Measurements from ENCODE around the gene XAGE3. TPM values are rescaled to one million over a fixed set of nuclear protein-coding genes. Genes with fewer than 3 reads are reported as not detected.
"Not testable (repeated sequence)": the region's sequence is repeated elsewhere in the genome, so short reads cannot be mapped to it uniquely, and the experiment has no call there.

XAGE3 gene
- total RNA-seq = not detected in 3 replicates

- no peak within 1 kb of the TSS for H3K27ac Mint-ChIP-seq
- DNase-seq (ENCODE audit: low spot score in 2 of 2, unreplicated experiment in 2 of 2) = no peak
- peaks cover 25% of the 10 kb centered on the region for H3K27me3 Mint-ChIP-seq (ENCODE audit: low read depth)
- peaks cover 5% of the 10 kb centered on the region for H3K9me3 Mint-ChIP-seq
- no peaks in the 10 kb centered on the region for H3K36me3 Mint-ChIP-seq
- no peak within 1 kb of the TSS for H3K4me3 Mint-ChIP-seq
- no peaks in the 10 kb centered on the region for H3K4me1 Mint-ChIP-seq
- no peak for TF ChIP-seq CTCF (IDR thresholded peaks at IDR 0.05; ENCODE audit: unreplicated experiment)
These were observed at the start of gene XAGE3 for GRCh38 chrX:52867610-52868348. TSS of gene XAGE3 (minus strand) at chrX:52868083. CDS start at chrX:52867133, 950 bp downstream.

GRCh38 chrX:52914704-52915103, 46.8 kb upstream of the XAGE3 start:
- DNase-seq (ENCODE audit: low spot score in 2 of 2, unreplicated experiment in 2 of 2); H3K4me1 Mint-ChIP-seq; H3K27me3 Mint-ChIP-seq (ENCODE audit: low read depth); H3K4me3 Mint-ChIP-seq; H3K27ac Mint-ChIP-seq; H3K9me3 Mint-ChIP-seq; H3K36me3 Mint-ChIP-seq: not testable (repeated sequence)

GRCh38 chrX:52913681-52914080, 45.8 kb upstream of the XAGE3 start:
- not testable (repeated sequence) for H3K36me3 Mint-ChIP-seq; H3K4me3 Mint-ChIP-seq; DNase-seq (ENCODE audit: low spot score in 2 of 2, unreplicated experiment in 2 of 2)

GRCh38 chrX:52909313-52909969, 41.6 kb upstream of the XAGE3 start:
- DNase-seq (ENCODE audit: low spot score in 2 of 2, unreplicated experiment in 2 of 2); H3K36me3 Mint-ChIP-seq; H3K9me3 Mint-ChIP-seq; H3K4me1 Mint-ChIP-seq; H3K27me3 Mint-ChIP-seq (ENCODE audit: low read depth); H3K4me3 Mint-ChIP-seq; H3K27ac Mint-ChIP-seq: not testable (repeated sequence)

More at GRCh38 chrX:52913681-52914080, 45.8 kb upstream of the XAGE3 start:
- H3K27ac Mint-ChIP-seq; H3K27me3 Mint-ChIP-seq (ENCODE audit: low read depth); H3K4me1 Mint-ChIP-seq; H3K9me3 Mint-ChIP-seq: not testable (repeated sequence)

GRCh38 chrX:52907900-52908299, 40.0 kb upstream of the XAGE3 start:
- H3K4me1 Mint-ChIP-seq; H3K27ac Mint-ChIP-seq; H3K9me3 Mint-ChIP-seq; H3K4me3 Mint-ChIP-seq; H3K36me3 Mint-ChIP-seq; H3K27me3 Mint-ChIP-seq (ENCODE audit: low read depth); DNase-seq (ENCODE audit: low spot score in 2 of 2, unreplicated experiment in 2 of 2): not testable (repeated sequence)

- H3K36me3 Mint-ChIP-seq; H3K27me3 Mint-ChIP-seq (ENCODE audit: low read depth); H3K9me3 Mint-ChIP-seq; H3K4me3 Mint-ChIP-seq; H3K4me1 Mint-ChIP-seq; DNase-seq (ENCODE audit: low spot score in 2 of 2, unreplicated experiment in 2 of 2); H3K27ac Mint-ChIP-seq: not testable (repeated sequence)
These were observed 39.3 kb upstream of the XAGE3 start for GRCh38 chrX:52907137-52907536.

GRCh38 chrX:52906072-52906471, 38.2 kb upstream of the XAGE3 start:
- H3K4me1 Mint-ChIP-seq; H3K4me3 Mint-ChIP-seq; H3K9me3 Mint-ChIP-seq; H3K27me3 Mint-ChIP-seq (ENCODE audit: low read depth); H3K36me3 Mint-ChIP-seq; DNase-seq (ENCODE audit: low spot score in 2 of 2, unreplicated experiment in 2 of 2); H3K27ac Mint-ChIP-seq: not testable (repeated sequence)

GRCh38 chrX:52905531-52905930, 37.6 kb upstream of the XAGE3 start:
- H3K4me1 Mint-ChIP-seq; H3K27ac Mint-ChIP-seq; H3K27me3 Mint-ChIP-seq (ENCODE audit: low read depth); DNase-seq (ENCODE audit: low spot score in 2 of 2, unreplicated experiment in 2 of 2); H3K9me3 Mint-ChIP-seq; H3K36me3 Mint-ChIP-seq; H3K4me3 Mint-ChIP-seq: not testable (repeated sequence)

GRCh38 chrX:52896855-52897709, 29.2 kb upstream of the XAGE3 start, which contains the start of gene FAM156B:
TSS of gene FAM156B (plus strand) at chrX:52897330. CDS start at chrX:52907226, 9,896 bp downstream.
- not testable (repeated sequence) for H3K27ac Mint-ChIP-seq; H3K4me1 Mint-ChIP-seq; DNase-seq (ENCODE audit: low spot score in 2 of 2, unreplicated experiment in 2 of 2); H3K9me3 Mint-ChIP-seq; H3K27me3 Mint-ChIP-seq (ENCODE audit: low read depth); H3K4me3 Mint-ChIP-seq; H3K36me3 Mint-ChIP-seq

GRCh38 chrX:52896438-52896837, 28.6 kb upstream of the XAGE3 start:
- H3K4me3 Mint-ChIP-seq; H3K27ac Mint-ChIP-seq; H3K4me1 Mint-ChIP-seq; H3K9me3 Mint-ChIP-seq; H3K36me3 Mint-ChIP-seq; DNase-seq (ENCODE audit: low spot score in 2 of 2, unreplicated experiment in 2 of 2); H3K27me3 Mint-ChIP-seq (ENCODE audit: low read depth): not testable (repeated sequence)

- H3K4me3 Mint-ChIP-seq; H3K36me3 Mint-ChIP-seq; H3K27ac Mint-ChIP-seq; H3K4me1 Mint-ChIP-seq; H3K9me3 Mint-ChIP-seq; DNase-seq (ENCODE audit: low spot score in 2 of 2, unreplicated experiment in 2 of 2); H3K27me3 Mint-ChIP-seq (ENCODE audit: low read depth): not testable (repeated sequence)
These were observed 20.2 kb upstream of the XAGE3 start for GRCh38 chrX:52888090-52888489.

GRCh38 chrX:52887459-52887858, 19.6 kb upstream of the XAGE3 start:
- H3K4me3 Mint-ChIP-seq; H3K27me3 Mint-ChIP-seq (ENCODE audit: low read depth); H3K27ac Mint-ChIP-seq; DNase-seq (ENCODE audit: low spot score in 2 of 2, unreplicated experiment in 2 of 2); H3K36me3 Mint-ChIP-seq; H3K4me1 Mint-ChIP-seq; H3K9me3 Mint-ChIP-seq: not testable (repeated sequence)

GRCh38 chrX:52876386-52876785, 8.5 kb upstream of the XAGE3 start:
- H3K4me3 Mint-ChIP-seq; H3K36me3 Mint-ChIP-seq; DNase-seq (ENCODE audit: low spot score in 2 of 2, unreplicated experiment in 2 of 2); H3K4me1 Mint-ChIP-seq; H3K27ac Mint-ChIP-seq: not testable (repeated sequence)
- Mint-ChIP-seq H3K27me3 (ENCODE audit: low read depth) (peaks cover 26% of the 10 kb centered on the region), H3K9me3 (peaks cover 16% of the 10 kb centered on the region)

Measured in mesothelial cell of epicardium (in vitro differentiated cells).